ENCODE data around the gene ANKRD9. TPM values are rescaled to one million over a fixed set of nuclear protein-coding genes. Genes with fewer than 3 reads are reported as not detected.
A peak's percentile ranks its signal among the peaks of the same experiment; 100 is the strongest.

The ANKRD9 gene
- total and polyA plus RNA-seq, 4 donors = 4.4 to 21.3 (median 8.3) TPM

DNA sequence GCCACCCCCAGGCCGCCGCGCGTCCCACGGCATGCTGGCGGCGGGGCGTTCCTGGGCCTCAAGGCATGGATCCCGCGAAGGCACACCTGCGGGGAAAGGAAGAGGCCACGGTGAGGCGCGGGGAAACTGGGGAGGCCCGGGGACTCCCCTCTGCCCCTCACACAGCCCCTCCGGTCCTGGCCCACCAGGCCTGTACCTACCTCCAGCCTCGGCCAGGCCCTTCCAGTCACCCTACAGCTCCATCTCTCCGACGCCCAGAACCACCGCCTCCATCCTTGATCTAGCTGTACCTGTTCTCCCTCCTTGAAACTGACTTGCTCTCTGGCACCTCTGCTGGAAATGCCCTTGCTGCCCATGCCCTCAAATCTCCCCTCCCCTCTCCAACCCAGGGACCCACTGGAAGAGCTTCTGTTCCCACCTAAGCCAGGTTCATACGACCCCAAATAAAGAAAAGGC lies 1.7 kb downstream of the ANKRD9 start:
- DNase-seq (no peak), ATAC-seq (ENCODE audit: insufficient read depth, low FRiP score) (no peak)
- peaks cover 0 to 13% (median 4%) of the 10 kb centered on the region in 5 donors for H3K4me1 ChIP-seq (ENCODE audit: control insufficient read depth in 5 of 5, insufficient read depth in 5 of 5, low read length in 5 of 5)
- H3K9ac ChIP-seq (ENCODE audit: insufficient read depth in 1 of 2, low read length in 2 of 2) = no peak overlapping the region
- TF ChIP-seq, protein P1, sequence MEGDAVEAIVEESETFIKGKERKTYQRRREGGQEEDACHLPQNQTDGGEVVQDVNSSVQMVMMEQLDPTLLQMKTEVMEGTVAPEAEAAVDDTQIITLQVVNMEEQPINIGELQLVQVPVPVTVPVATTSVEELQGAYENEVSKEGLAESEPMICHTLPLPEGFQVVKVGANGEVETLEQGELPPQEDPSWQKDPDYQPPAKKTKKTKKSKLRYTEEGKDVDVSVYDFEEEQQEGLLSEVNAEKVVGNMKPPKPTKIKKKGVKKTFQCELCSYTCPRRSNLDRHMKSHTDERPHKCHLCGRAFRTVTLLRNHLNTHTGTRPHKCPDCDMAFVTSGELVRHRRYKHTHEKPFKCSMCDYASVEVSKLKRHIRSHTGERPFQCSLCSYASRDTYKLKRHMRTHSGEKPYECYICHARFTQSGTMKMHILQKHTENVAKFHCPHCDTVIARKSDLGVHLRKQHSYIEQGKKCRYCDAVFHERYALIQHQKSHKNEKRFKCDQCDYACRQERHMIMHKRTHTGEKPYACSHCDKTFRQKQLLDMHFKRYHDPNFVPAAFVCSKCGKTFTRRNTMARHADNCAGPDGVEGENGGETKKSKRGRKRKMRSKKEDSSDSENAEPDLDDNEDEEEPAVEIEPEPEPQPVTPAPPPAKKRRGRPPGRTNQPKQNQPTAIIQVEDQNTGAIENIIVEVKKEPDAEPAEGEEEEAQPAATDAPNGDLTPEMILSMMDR (IDR thresholded peaks at IDR 0.05; ENCODE audit: control extremely low read depth, extremely low read depth) = no peak
- WGBS, 2 donors = 91 to 92% methylated on average over 21 of the region's 21 CpGs
- H3K27ac ChIP-seq (ENCODE audit: low read depth in 1 of 2, low read length in 1 of 2) = peak overlapping the region; percentile 15 to 87
- no peak overlapping the region for H3K4me3 ChIP-seq
- H3K9me3 ChIP-seq (ENCODE audit: control insufficient read depth in 4 of 4, insufficient read depth in 3 of 4, low read length in 3 of 4) = no peaks in the 10 kb centered on the region
- H3K27me3 ChIP-seq (ENCODE audit: control insufficient read depth in 3 of 3, insufficient read depth in 3 of 3, low read length in 2 of 3) = no peaks in the 10 kb centered on the region
- peaks cover 0 to 18% (median 4%) of the 10 kb centered on the region in 4 donors for H3K36me3 ChIP-seq (ENCODE audit: control insufficient read depth in 4 of 4, insufficient read depth in 4 of 4, low read length in 4 of 4)

DNA sequence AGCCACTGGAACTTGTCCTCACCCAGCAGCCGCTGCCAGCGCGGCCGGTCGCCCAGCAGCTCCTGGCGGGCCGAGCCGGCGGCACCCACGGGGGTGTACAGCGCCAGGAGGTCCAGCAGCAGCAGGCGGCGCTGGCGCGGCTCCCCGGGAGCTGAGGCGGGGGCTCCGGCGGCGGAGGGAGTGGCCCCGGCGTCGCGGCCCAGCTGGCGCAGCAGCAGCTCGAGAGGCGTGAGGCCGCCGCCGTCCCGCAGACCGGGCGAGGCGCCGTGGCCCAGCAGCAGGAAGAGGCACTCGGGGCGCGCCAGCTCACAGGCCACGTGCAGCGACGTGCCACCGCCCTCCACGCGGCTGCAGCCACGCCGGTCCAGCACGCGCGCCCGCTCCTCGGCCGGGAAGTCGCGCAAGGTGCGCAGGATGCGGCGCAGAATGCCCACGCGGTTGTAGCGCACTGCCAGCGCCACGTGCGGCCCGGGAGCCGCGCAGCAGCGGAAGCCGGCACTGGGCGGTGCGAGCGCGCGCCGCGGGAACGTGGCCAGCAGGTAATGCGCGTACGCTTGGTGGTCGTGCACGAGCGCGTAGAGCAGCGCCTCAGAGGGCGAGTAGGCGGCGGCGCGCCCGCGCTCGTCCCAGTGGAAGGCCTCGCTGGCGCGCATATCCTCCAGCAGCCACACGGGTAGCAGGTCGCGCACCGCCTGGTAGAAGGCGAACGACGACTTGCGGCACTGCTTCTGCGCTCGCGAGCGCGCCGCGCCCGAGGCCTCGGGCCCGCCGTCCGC lies 2.3 kb downstream of the ANKRD9 start:
- no peaks in the 10 kb centered on the region for H3K27me3 ChIP-seq (ENCODE audit: control insufficient read depth in 3 of 3, insufficient read depth in 3 of 3, low read length in 2 of 3)
- H3K4me3 ChIP-seq = no peak overlapping the region
- peaks cover 0 to 13% (median 4%) of the 10 kb centered on the region in 5 donors for H3K4me1 ChIP-seq (ENCODE audit: control insufficient read depth in 5 of 5, insufficient read depth in 5 of 5, low read length in 5 of 5)
- ATAC-seq (ENCODE audit: insufficient read depth, low FRiP score) (no peak), DNase-seq (peak in 1 of 3 donors; percentile 63)
- TF ChIP-seq, protein P1 (IDR thresholded peaks at IDR 0.05; ENCODE audit: control extremely low read depth, extremely low read depth) = no peak
- no peak overlapping the region for H3K9ac ChIP-seq (ENCODE audit: insufficient read depth in 1 of 2, low read length in 2 of 2)
- 92% methylated on average over 115 of the region's 115 CpGs for WGBS, 2 donors
- H3K36me3 ChIP-seq (ENCODE audit: control insufficient read depth in 4 of 4, insufficient read depth in 4 of 4, low read length in 4 of 4) = peaks cover 0 to 18% (median 4%) of the 10 kb centered on the region in 4 donors
- H3K9me3 ChIP-seq (ENCODE audit: control insufficient read depth in 4 of 4, insufficient read depth in 3 of 4, low read length in 3 of 4) = no peaks in the 10 kb centered on the region
- H3K27ac ChIP-seq (ENCODE audit: low read depth in 1 of 2, low read length in 1 of 2) = peak overlapping the region in 1 of 2 donors; percentile 87

DNA sequence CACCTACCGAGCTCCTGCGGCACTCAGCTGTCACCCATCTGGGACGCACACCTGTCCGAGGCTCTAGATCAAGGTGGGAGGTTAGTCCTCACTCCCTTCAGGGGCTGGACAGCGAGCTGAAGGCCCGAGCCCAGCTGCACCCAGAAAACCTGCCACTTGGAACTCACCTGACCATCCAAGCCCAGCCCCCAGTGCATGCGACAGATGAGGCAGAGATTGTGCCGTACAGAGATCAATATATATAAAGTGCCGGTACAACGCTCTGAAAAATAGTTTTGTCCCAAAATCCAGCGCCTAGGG lies 3.0 kb downstream of the ANKRD9 start:
- ATAC-seq (ENCODE audit: insufficient read depth, low FRiP score) (no peak), DNase-seq (no peak)
- Histone ChIP-seq H3K27me3 (ENCODE audit: control insufficient read depth in 3 of 3, insufficient read depth in 3 of 3, low read length in 2 of 3) (no peaks in the 10 kb centered on the region), H3K4me3 (no peak overlapping the region), H3K27ac (ENCODE audit: low read depth in 1 of 2, low read length in 1 of 2) (no peak overlapping the region), H3K4me1 (ENCODE audit: control insufficient read depth in 5 of 5, insufficient read depth in 5 of 5, low read length in 5 of 5) (peaks cover 0 to 13% (median 4%) of the 10 kb centered on the region in 5 donors), H3K9me3 (ENCODE audit: control insufficient read depth in 4 of 4, insufficient read depth in 3 of 4, low read length in 3 of 4) (no peaks in the 10 kb centered on the region), H3K36me3 (ENCODE audit: control insufficient read depth in 4 of 4, insufficient read depth in 4 of 4, low read length in 4 of 4) (peaks cover 0 to 18% (median 4%) of the 10 kb centered on the region in 4 donors), H3K9ac (ENCODE audit: insufficient read depth in 1 of 2, low read length in 2 of 2) (no peak overlapping the region)
- TF ChIP-seq, protein P1 (IDR thresholded peaks at IDR 0.05; ENCODE audit: control extremely low read depth, extremely low read depth) = no peak
- WGBS, 2 donors = 96 to 97% methylated on average over 11 of the region's 11 CpGs
